CD14-positive monocyte (primary cell): Measurements from ENCODE around the gene TECPR2. TPM values are rescaled to one million over a fixed set of nuclear protein-coding genes. Genes with fewer than 3 reads are reported as not detected.

Source experiments
- DNase-seq, 3 donors: peaks; one replicate each; pipeline ENCODE4 v3.0.0-alpha.2; 2011 to 2022
- H2AFZ ChIP-seq: 2 replicates; pipeline ENCODE4 v1.6.0; 2012; ENCODE audit warnings: mild to moderate bottlenecking, low read depth, low read length, inconsistent platforms; ENCODE audit not compliant: insufficient read depth, poor library complexity, severe bottlenecking
- H3K27ac ChIP-seq, 2 donors: 1 replicate in 1 of 2; 2 replicates in 1 of 2; pipeline ENCODE4 v1.5.1; 2012 to 2013; ENCODE audit warnings: low read length in 2 of 2, control low read depth in 1 of 2, inconsistent platforms in 1 of 2, low read depth in 1 of 2, mild to moderate bottlenecking in 1 of 2
- H3K27me3 ChIP-seq, 2 donors: one replicate each; pipeline versions ENCODE4 v1.6.0 to v1.6.1; 2011 to 2013; ENCODE audit warnings: low read length in 2 of 2; ENCODE audit not compliant: control insufficient read depth in 2 of 2, insufficient read depth in 2 of 2
- H3K36me3 ChIP-seq, 2 donors: replicated peaks in 1 of 2; 1 replicate in 1 of 2; 2 replicates in 1 of 2; pipeline versions ENCODE4 v1.5.1 to v1.6.1; 2012 to 2013; ENCODE audit warnings: low read length in 2 of 2, control low read depth in 1 of 2, inconsistent platforms in 1 of 2, mild to moderate bottlenecking in 1 of 2; ENCODE audit not compliant: insufficient read depth in 2 of 2, control insufficient read depth in 1 of 2
- H3K4me1 ChIP-seq, 2 donors: 1 replicate in 1 of 2; 2 replicates in 1 of 2; pipeline versions ENCODE4 v1.5.1 to v1.6.1; 2012 to 2013; ENCODE audit warnings: low read length in 2 of 2, control low read depth in 1 of 2, inconsistent platforms in 1 of 2, mild to moderate bottlenecking in 1 of 2, moderate library complexity in 1 of 2; ENCODE audit not compliant: insufficient read depth in 2 of 2, control insufficient read depth in 1 of 2
- H3K4me2 ChIP-seq: replicated peaks from 2 replicates; pipeline ENCODE3; 2012; ENCODE audit warnings: low read length, moderate library complexity, mild to moderate bottlenecking; ENCODE audit not compliant: poor library complexity, severe bottlenecking; ENCODE audit errors: extremely low read depth
- H3K4me3 ChIP-seq, 3 experiments: fragments of 200-600 bp in 1 of 3; sonication (generic) in 1 of 3; replicated peaks in 1 of 3; 1 replicate in 2 of 3; 2 replicates in 1 of 3; pipeline ENCODE4 v1.5.1; 2011 to 2013; ENCODE audit warnings: low read length in 3 of 3, mild to moderate bottlenecking in 3 of 3, control low read depth in 2 of 3, low read depth in 2 of 3, inconsistent platforms in 1 of 3, moderate library complexity in 1 of 3
- H3K79me2 ChIP-seq: 2 replicates; pipeline ENCODE4 v1.6.0; 2012; ENCODE audit warnings: mild to moderate bottlenecking, control low read depth, inconsistent platforms, low read length, moderate library complexity; ENCODE audit not compliant: insufficient read depth
- H3K9ac ChIP-seq: 2 replicates; pipeline ENCODE4 v1.6.0; 2017; ENCODE audit warnings: low read length, mild to moderate bottlenecking; ENCODE audit not compliant: insufficient read depth, poor library complexity, severe bottlenecking
- H3K9me3 ChIP-seq, 2 donors: replicated peaks in 1 of 2; 1 replicate in 1 of 2; 2 replicates in 1 of 2; pipeline versions ENCODE4 v1.5.1 to v1.6.1; 2012 to 2013; ENCODE audit warnings: low read length in 2 of 2, control low read depth in 1 of 2; ENCODE audit not compliant: control insufficient read depth in 1 of 2, insufficient read depth in 1 of 2
- H4K20me1 ChIP-seq: 2 replicates; pipeline ENCODE4 v1.6.0; 2012; ENCODE audit warnings: mild to moderate bottlenecking, low read length, control low read depth, moderate library complexity; ENCODE audit not compliant: insufficient read depth
- H3K27ac Mint-ChIP-seq, 7 donors: one replicate each; pipeline ENCODE4 v1.8.0; 2020; ENCODE audit warnings: mild to moderate bottlenecking in 7 of 7, mixed read lengths in 7 of 7, moderate library complexity in 6 of 7, inconsistent platforms in 2 of 7
- H3K27me3 Mint-ChIP-seq, 3 donors: one replicate each; pipeline ENCODE4 v1.8.0; 2021 to 2022; ENCODE audit warnings: low read depth in 3 of 3, mild to moderate bottlenecking in 3 of 3, mixed read lengths in 3 of 3, moderate library complexity in 3 of 3, inconsistent platforms in 1 of 3
- H3K36me3 Mint-ChIP-seq, 2 donors: one replicate each; pipeline ENCODE4 v1.8.0; 2020; ENCODE audit warnings: mixed read lengths in 2 of 2, inconsistent platforms in 1 of 2, mild to moderate bottlenecking in 1 of 2
- H3K4me1 Mint-ChIP-seq: one replicate; pipeline ENCODE4 v1.8.0; 2020; ENCODE audit warnings: mild to moderate bottlenecking, mixed read lengths
- H3K4me3 Mint-ChIP-seq, 2 donors: one replicate each; pipeline ENCODE4 v1.8.0; 2020; ENCODE audit warnings: mild to moderate bottlenecking in 2 of 2, mixed read lengths in 2 of 2, moderate library complexity in 1 of 2
- H3K9me3 Mint-ChIP-seq, 7 donors: one replicate each; pipeline ENCODE4 v1.8.0; 2020 to 2022; ENCODE audit warnings: mixed read lengths in 7 of 7, mild to moderate bottlenecking in 6 of 7, moderate library complexity in 6 of 7, inconsistent platforms in 2 of 7
- WGBS: methylation state at CpG from one replicate; pipeline ENCODE4 v1.1.5; 2013; ENCODE audit warnings: missing lambda C conversion rate; ENCODE audit not compliant: insufficient coverage; 5-methylcytosine and 5-hydroxymethylcytosine counted together
- intact Hi-C, 2 donors: fragments of 100-400 bp; cut with micrococcal nuclease; formaldehyde crosslinking; loops; one replicate each; pipeline versions ENCODE4 v1.15.0 to v1.15.1; 2023
- polyA plus RNA-seq, 3 donors: library from polyadenylated mRNA; depleted of rRNA in 1 of 3; unstranded in 2 of 3; stranded (reverse) in 1 of 3; fragments of 300-500 nt in 2 of 3; fragments of >200 nt in 1 of 3; fragmentation: Illumina TruSeq in 2 of 3; gene quantifications; 1 replicate in 2 of 3; 2 replicates in 1 of 3; pipeline ENCODE4 v1.2.3, GENCODE V29; 2012 to 2021
- TF ChIP-seq, protein P1 (sequence below): fragments of 200-600 bp; IDR thresholded peaks from one replicate; pipeline ENCODE4 v1.8.0; 2022; ENCODE audit warnings: antibody characterized with exemption, mild to moderate bottlenecking

The TECPR2 gene
- polyA plus RNA-seq, 3 donors = 2.8 to 10.4 (median 6.4) TPM

- H3K4me1 Mint-ChIP-seq = no peaks in the 10 kb centered on the region
- H3K27ac ChIP-seq = no peak overlapping the region
- no peaks in the 10 kb centered on the region for H3K79me2 ChIP-seq
- DNase-seq = no peak
- no peaks in the 10 kb centered on the region for H3K9me3 ChIP-seq
- H3K27me3 Mint-ChIP-seq = peaks cover 0 to 2% (median 0%) of the 10 kb centered on the region in 3 donors
- no peak overlapping the region for H2AFZ ChIP-seq
- no peak overlapping the region for H3K27ac Mint-ChIP-seq
- no peak overlapping the region for H3K4me3 ChIP-seq
- H3K36me3 Mint-ChIP-seq = peaks cover 29 to 52% of the 10 kb centered on the region in 2 donors
- H3K9me3 Mint-ChIP-seq = no peaks in the 10 kb centered on the region
- H3K27me3 ChIP-seq = no peaks in the 10 kb centered on the region
- H3K4me2 ChIP-seq = no peak overlapping the region
- intact Hi-C loops = no loop called here
- 95% methylated on average over 8 of the region's 15 CpGs for WGBS
- no peaks in the 10 kb centered on the region for H4K20me1 ChIP-seq
- TF ChIP-seq, protein P1, sequence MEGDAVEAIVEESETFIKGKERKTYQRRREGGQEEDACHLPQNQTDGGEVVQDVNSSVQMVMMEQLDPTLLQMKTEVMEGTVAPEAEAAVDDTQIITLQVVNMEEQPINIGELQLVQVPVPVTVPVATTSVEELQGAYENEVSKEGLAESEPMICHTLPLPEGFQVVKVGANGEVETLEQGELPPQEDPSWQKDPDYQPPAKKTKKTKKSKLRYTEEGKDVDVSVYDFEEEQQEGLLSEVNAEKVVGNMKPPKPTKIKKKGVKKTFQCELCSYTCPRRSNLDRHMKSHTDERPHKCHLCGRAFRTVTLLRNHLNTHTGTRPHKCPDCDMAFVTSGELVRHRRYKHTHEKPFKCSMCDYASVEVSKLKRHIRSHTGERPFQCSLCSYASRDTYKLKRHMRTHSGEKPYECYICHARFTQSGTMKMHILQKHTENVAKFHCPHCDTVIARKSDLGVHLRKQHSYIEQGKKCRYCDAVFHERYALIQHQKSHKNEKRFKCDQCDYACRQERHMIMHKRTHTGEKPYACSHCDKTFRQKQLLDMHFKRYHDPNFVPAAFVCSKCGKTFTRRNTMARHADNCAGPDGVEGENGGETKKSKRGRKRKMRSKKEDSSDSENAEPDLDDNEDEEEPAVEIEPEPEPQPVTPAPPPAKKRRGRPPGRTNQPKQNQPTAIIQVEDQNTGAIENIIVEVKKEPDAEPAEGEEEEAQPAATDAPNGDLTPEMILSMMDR = no peak
- H3K36me3 ChIP-seq = peaks cover 17 to 22% of the 10 kb centered on the region in 2 donors
- H3K9ac ChIP-seq = no peak overlapping the region
- no peak overlapping the region for H3K4me3 Mint-ChIP-seq
- no peaks in the 10 kb centered on the region for H3K4me1 ChIP-seq
Observed at GRCh38 chr14:102493096-102493495, 130.4 kb downstream of the TECPR2 start.

DNA sequence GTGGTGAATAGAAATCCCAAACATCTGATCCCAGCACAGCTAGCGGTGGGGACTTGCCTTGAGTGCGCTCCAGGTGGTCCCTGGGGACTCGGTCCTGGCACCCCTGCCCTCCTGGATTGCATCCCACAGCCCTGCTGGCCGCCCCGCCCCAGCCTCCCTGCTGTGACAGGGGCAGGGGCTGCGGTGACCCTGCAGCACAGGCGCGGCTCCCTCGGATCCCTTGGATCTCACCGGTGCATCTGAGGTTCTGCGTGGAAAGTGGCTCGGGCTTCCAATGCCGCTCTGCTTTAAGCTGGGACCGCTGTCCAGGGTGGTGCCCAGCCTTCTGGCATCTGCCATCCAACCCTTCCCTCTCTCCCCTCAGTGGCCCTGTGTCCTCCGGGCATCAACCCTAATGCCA is 130.8 kb downstream of the TECPR2 start:
- Histone ChIP-seq H3K79me2 (no peaks in the 10 kb centered on the region), H3K9ac (no peak overlapping the region), H3K27ac (no peak overlapping the region), H3K4me2 (no peak overlapping the region), H3K4me3 (no peak overlapping the region), H2AFZ (no peak overlapping the region), H3K27me3 (no peaks in the 10 kb centered on the region), H3K9me3 (no peaks in the 10 kb centered on the region), H3K36me3 (peaks cover 22 to 27% of the 10 kb centered on the region in 2 donors), H4K20me1 (no peaks in the 10 kb centered on the region), H3K4me1 (no peaks in the 10 kb centered on the region)
- Mint-ChIP-seq H3K4me3 (no peak overlapping the region), H3K27ac (no peak overlapping the region), H3K9me3 (no peaks in the 10 kb centered on the region), H3K36me3 (peaks cover 33 to 57% of the 10 kb centered on the region in 2 donors), H3K27me3 (peaks cover 0 to 2% (median 0%) of the 10 kb centered on the region in 3 donors), H3K4me1 (no peaks in the 10 kb centered on the region)
- intact Hi-C loops = no loop called here
- DNase-seq = no peak
- TF ChIP-seq, protein P1 = no peak
- WGBS = 98% methylated on average over 15 of the region's 15 CpGs
